A549 (cell line): ENCODE measurements around the gene ATP5PO. TPM values are rescaled to one million over a fixed set of nuclear protein-coding genes. Genes with fewer than 3 reads are reported as not detected.

Experiments
- ATAC-seq, 2 experiments: fragments of 200-7000 bp in 1 of 2; fragments of >200 bp in 1 of 2; cut with Nextera tagmentation in 1 of 2; cut with Tn5 transposase in 1 of 2; 3 replicates each; pipeline versions ENCODE4 v1.8.0 to v1.9.1; 2018 to 2020; ENCODE audit warnings: mild to moderate bottlenecking in 1 of 2, moderate library complexity in 1 of 2
- CTCF ChIA-PET: fragments of 300-600 bp; sonication (Branson Sonifier 250); formaldehyde crosslinking; extraction: SDS; loops from one replicate; lab custom pipeline; 2021; ENCODE audit warnings: antibody characterized with exemption, inconsistent platforms; lab: Yijun Ruan, JAX
- POLR2A ChIA-PET: fragments of 350-600 bp; formaldehyde crosslinking; extraction: SDS; loops from one replicate; lab custom pipeline; 2021; ENCODE audit warnings: antibody characterized with exemption, inconsistent platforms; lab: Yijun Ruan, JAX
- DNase-seq, 2 experiments: peaks; one replicate each; pipeline versions ENCODE4 v3.0.0 to v3.0.0-alpha.2; 2011 to 2016; ENCODE audit warnings: low read depth in 1 of 2, low spot score in 1 of 2
- FAIRE-seq: peaks from 2 replicates; lab custom pipeline; 2011; peaks lifted over from hg19 to GRCh38; lab: Jason Lieb, UNC
- H3K27ac ChIP-seq, 2 experiments: fragments of >200 bp; sonication (Bioruptor Twin); formaldehyde crosslinking; 3 replicates each; pipeline ENCODE4 v1.5.1; 2016 to 2017
- H3K4me1 ChIP-seq: fragments of >200 bp; sonication (Bioruptor Twin); formaldehyde crosslinking; 3 replicates; pipeline ENCODE4 v1.6.1; 2016
- H3K4me2 ChIP-seq: fragments of >200 bp; sonication (Bioruptor Twin); formaldehyde crosslinking; 3 replicates; pipeline ENCODE4 v1.6.1; 2016
- H3K4me3 ChIP-seq: fragments of >200 bp; sonication (Bioruptor Twin); formaldehyde crosslinking; 3 replicates; pipeline ENCODE4 v1.5.1; 2016
- H3K9me3 ChIP-seq: fragments of >200 bp; sonication (Bioruptor Twin); formaldehyde crosslinking; 3 replicates; pipeline ENCODE4 v1.6.1; 2016
- CBX2 ChIP-seq: fragments of 200-600 bp; sonication (generic); IDR thresholded peaks from 2 replicates; pipeline ENCODE4 v1.6.1; 2016; ENCODE audit warnings: low read depth, mild to moderate bottlenecking, borderline replicate concordance
- CHD2 ChIP-seq: fragments of 150-350 bp; IDR thresholded peaks from 2 replicates; pipeline ENCODE4 v1.6.1; 2014; ENCODE audit warnings: low read length; ENCODE audit not compliant: partially characterized antibody
- CHD4 ChIP-seq: fragments of 200-600 bp; sonication (generic); IDR thresholded peaks from 2 replicates; pipeline ENCODE4 v1.6.1; 2016; ENCODE audit warnings: antibody characterized with exemption, mild to moderate bottlenecking, borderline replicate concordance
- ESRRA ChIP-seq: fragments of 150-350 bp; IDR thresholded peaks from 2 replicates; pipeline ENCODE4 v1.6.1; 2014; ENCODE audit warnings: mild to moderate bottlenecking, low read length, borderline replicate concordance
- FOSB ChIP-seq: fragments of 250-450 bp; sonication (Bioruptor Pico); IDR thresholded peaks from 2 replicates; pipeline ENCODE4 v1.5.0; 2020; ENCODE audit warnings: mild to moderate bottlenecking, moderate library complexity
- GATA3 ChIP-seq: IDR thresholded peaks from 2 replicates; pipeline ENCODE4 v1.6.1; 2012; ENCODE audit warnings: borderline replicate concordance
- HDAC2 ChIP-seq: fragments of 200-600 bp; sonication (generic); IDR thresholded peaks from 2 replicates; pipeline ENCODE4 v1.6.1; 2016
- HEYL ChIP-seq: fragments of 250-450 bp; sonication (Bioruptor Pico); IDR thresholded peaks from 2 replicates; pipeline ENCODE4 v1.8.0; 2021; ENCODE audit warnings: mild to moderate bottlenecking, moderate library complexity
- HOXA7 ChIP-seq: fragments of 250-450 bp; sonication (Bioruptor Pico); IDR thresholded peaks from 2 replicates; pipeline ENCODE4 v1.5.0; 2020; ENCODE audit warnings: mild to moderate bottlenecking, moderate library complexity
- HOXB5 ChIP-seq: fragments of 250-450 bp; sonication (Bioruptor Pico); IDR thresholded peaks from 2 replicates; pipeline ENCODE4 v1.5.0; 2020; ENCODE audit warnings: mild to moderate bottlenecking, moderate library complexity
- JUN ChIP-seq, 2 experiments: fragments of >200 bp; sonication (Bioruptor Twin); formaldehyde crosslinking; IDR thresholded peaks; 2 replicates in 1 of 2; 3 replicates in 1 of 2; pipeline ENCODE4 v1.6.1; 2016 to 2017
- JUNB ChIP-seq: fragments of >200 bp; sonication (Bioruptor Twin); formaldehyde crosslinking; IDR thresholded peaks from 2 replicates; pipeline ENCODE4 v1.6.1; 2016
- KDM1A ChIP-seq: fragments of 200-600 bp; sonication (generic); IDR thresholded peaks from 2 replicates; pipeline ENCODE4 v1.6.1; 2016; ENCODE audit warnings: low read depth, mild to moderate bottlenecking
- MAZ ChIP-seq: fragments of 150-350 bp; IDR thresholded peaks from 2 replicates; pipeline ENCODE4 v1.6.1; 2014; ENCODE audit warnings: antibody characterized with exemption, low read depth, low read length, borderline replicate concordance
- NR3C1 ChIP-seq: fragments of >200 bp; sonication (Bioruptor Twin); formaldehyde crosslinking; IDR thresholded peaks from 3 replicates; pipeline ENCODE4 v1.6.1; 2017
- POLR2AphosphoS2 ChIP-seq: conservative IDR thresholded peaks from 2 replicates; pipeline ENCODE4 v1.6.1; 2012; ENCODE audit warnings: low read length, improper control_type of control experiment, inconsistent platforms
- RAD21 ChIP-seq, 2 experiments: fragments of >200 bp in 1 of 2; sonication (Bioruptor Twin) in 1 of 2; formaldehyde crosslinking in 1 of 2; IDR thresholded peaks in 1 of 2; conservative IDR thresholded peaks in 1 of 2; 2 replicates in 1 of 2; 3 replicates in 1 of 2; pipeline ENCODE4 v1.6.1; 2012 to 2018; ENCODE audit warnings: inconsistent platforms in 1 of 2
- RCOR1 ChIP-seq: fragments of 150-350 bp; IDR thresholded peaks from 2 replicates; pipeline ENCODE4 v1.6.1; 2014; ENCODE audit warnings: antibody characterized with exemption, low read length, low read depth
- REST ChIP-seq: fragments of 200-600 bp; sonication (generic); IDR thresholded peaks from 2 replicates; pipeline ENCODE4 v1.6.1; 2016; ENCODE audit warnings: antibody characterized with exemption, mild to moderate bottlenecking, moderate library complexity
- RFX5 ChIP-seq: fragments of 450-650 bp; IDR thresholded peaks from 2 replicates; pipeline ENCODE4 v1.7.1; 2014; ENCODE audit warnings: antibody characterized with exemption, mild to moderate bottlenecking, moderate library complexity
- RNF2 ChIP-seq: fragments of 200-600 bp; sonication (generic); IDR thresholded peaks from 2 replicates; pipeline ENCODE4 v1.6.1; 2016; ENCODE audit warnings: low read depth, mild to moderate bottlenecking, antibody characterized with exemption, moderate library complexity, borderline replicate concordance
- SMC3 ChIP-seq: fragments of >200 bp; sonication (Bioruptor Twin); formaldehyde crosslinking; IDR thresholded peaks from 3 replicates; pipeline ENCODE4 v1.6.1; 2018; ENCODE audit warnings: inconsistent platforms
- SREBF2 ChIP-seq: fragments of 450-650 bp; IDR thresholded peaks from 2 replicates; pipeline ENCODE4 v1.6.1; 2014; ENCODE audit warnings: mild to moderate bottlenecking, moderate library complexity
- TP53 ChIP-seq: fragments of 250-450 bp; sonication (Bioruptor Pico); IDR thresholded peaks from 2 replicates; pipeline ENCODE4 v1.5.0; 2021; ENCODE audit warnings: mild to moderate bottlenecking, moderate library complexity
- USF2 ChIP-seq: fragments of 450-650 bp; IDR thresholded peaks from 2 replicates; pipeline ENCODE4 v1.6.1; 2014; ENCODE audit warnings: antibody characterized with exemption
- ZC3H11A ChIP-seq: fragments of 450-650 bp; IDR thresholded peaks from 2 replicates; pipeline ENCODE4 v1.6.1; 2014; ENCODE audit warnings: antibody characterized with exemption, mild to moderate bottlenecking
- ZFP36 ChIP-seq: fragments of 450-650 bp; IDR thresholded peaks from 2 replicates; pipeline ENCODE4 v1.6.1; 2014; ENCODE audit warnings: borderline replicate concordance; ENCODE audit not compliant: partially characterized antibody
- ZNF302 ChIP-seq: fragments of 250-450 bp; sonication (Bioruptor Pico); IDR thresholded peaks from 2 replicates; pipeline ENCODE4 v1.9.0; 2021; ENCODE audit warnings: inconsistent platforms, mild to moderate bottlenecking, moderate library complexity
- ZSCAN20 ChIP-seq: fragments of 250-450 bp; sonication (Bioruptor Pico); IDR thresholded peaks from 2 replicates; pipeline ENCODE4 v1.8.0; 2022; ENCODE audit warnings: mild to moderate bottlenecking, moderate library complexity
- WGBS: methylation state at CpG from one replicate; pipeline ENCODE4 v1.1.6; 2017; ENCODE audit errors: missing lambda C conversion rate; 5-methylcytosine and 5-hydroxymethylcytosine counted together
- polyA plus RNA-seq, 4 experiments: library from polyadenylated mRNA; depleted of rRNA in 3 of 4; stranded (reverse); fragments of >200 nt; fragmentation: RNase III in 1 of 4; extraction: RNeasy Plus Mini Kit Qiagen cat#74134 plus additional on column Dnase treatment in 1 of 4; gene quantifications; 2 replicates in 3 of 4; 3 replicates in 1 of 4; pipeline ENCODE4 v1.2.3, GENCODE V29; 2011 to 2017
- TF ChIP-seq, protein P1 (sequence below): fragments of >200 bp; sonication (Bioruptor Twin); formaldehyde crosslinking; IDR thresholded peaks from 3 replicates; pipeline ENCODE4 v1.5.1; 2016

ATP5PO gene
- polyA plus RNA-seq, 2 of the 4 experiments (the other 2 are of a cell fraction): 143 to 252 TPM

GRCh38 chr21:33895356-33895755 is 20.2 kb downstream of the ATP5PO start:
- no peak for DNase-seq
- 94% methylated on average over 28 of the region's 28 CpGs for WGBS
- H3K27ac ChIP-seq: no peak overlapping the region
- H3K4me2 ChIP-seq: peak overlapping the region; percentile 81
- ATAC-seq: no peak
- no peak for FAIRE-seq
- H3K9me3 ChIP-seq: no peaks in the 10 kb centered on the region
- H3K4me1 ChIP-seq: peaks cover 3% of the 10 kb centered on the region; the same call in 1 of the 3 replicates
- no peak overlapping the region for H3K4me3 ChIP-seq
- TF ChIP-seq CHD4 (no peak), TP53 (CRISPR knock-in tag) (no peak), RFX5 (no peak), HOXA7 (CRISPR knock-in tag) (no peak), ZC3H11A (no peak), USF2 (no peak), CBX2 (no peak), RCOR1 (no peak), JUNB (no peak), HDAC2 (no peak), FOSB (CRISPR knock-in tag) (no peak), ESRRA (no peak), MAZ (no peak)
- TF ChIP-seq, all 56 proteins: peak for 0
- POLR2A ChIA-PET: no interaction called here
- CTCF ChIA-PET: interaction anchor here (0.6 to 3.2 kb wide), 16 partner anchors 8 to 772 kb away, joined by 3 to 16 read pairs (median 3); no protein-coding TSS in a partner anchor

GRCh38 chr21:33894736-33895288 is 20.8 kb downstream of the ATP5PO start:
- peak; percentile 61 to 77 for DNase-seq
- H3K4me3 ChIP-seq: peak overlapping the region; percentile 22; the same call in 1 of the 3 replicates
- POLR2A ChIA-PET: no interaction called here

More at GRCh38 chr21:33894736-33895288, 20.8 kb downstream of the ATP5PO start:
- H3K9me3 ChIP-seq: no peaks in the 10 kb centered on the region
- no peak for FAIRE-seq
- WGBS: 11% methylated on average over 19 of the region's 20 CpGs
- peaks cover 3% of the 10 kb centered on the region; the same call in 1 of the 3 replicates for H3K4me1 ChIP-seq
- peak; percentile 94 to 97 for ATAC-seq
- TF ChIP-seq HEYL (no peak), RAD21 (conservative IDR thresholded peaks at IDR 0.05 in 1 of 2, IDR thresholded peaks at IDR 0.05 in 1 of 2) (peak; percentile 79), POLR2AphosphoS2 (no peak), JUNB (no peak), ZFP36 (no peak), CBX2 (no peak), ZSCAN20 (CRISPR knock-in tag) (no peak), KDM1A (no peak), NR3C1 (no peak), JUN (IDR thresholded peaks at IDR 0.05) (no peak), REST (no peak), RNF2 (no peak), HOXA7 (CRISPR knock-in tag) (no peak), CHD2 (no peak), SMC3 (peak; percentile 65), ZNF302 (CRISPR knock-in tag) (no peak), SREBF2 (no peak), GATA3 (no peak), HOXB5 (CRISPR knock-in tag) (no peak)
- TF ChIP-seq, protein P1, sequence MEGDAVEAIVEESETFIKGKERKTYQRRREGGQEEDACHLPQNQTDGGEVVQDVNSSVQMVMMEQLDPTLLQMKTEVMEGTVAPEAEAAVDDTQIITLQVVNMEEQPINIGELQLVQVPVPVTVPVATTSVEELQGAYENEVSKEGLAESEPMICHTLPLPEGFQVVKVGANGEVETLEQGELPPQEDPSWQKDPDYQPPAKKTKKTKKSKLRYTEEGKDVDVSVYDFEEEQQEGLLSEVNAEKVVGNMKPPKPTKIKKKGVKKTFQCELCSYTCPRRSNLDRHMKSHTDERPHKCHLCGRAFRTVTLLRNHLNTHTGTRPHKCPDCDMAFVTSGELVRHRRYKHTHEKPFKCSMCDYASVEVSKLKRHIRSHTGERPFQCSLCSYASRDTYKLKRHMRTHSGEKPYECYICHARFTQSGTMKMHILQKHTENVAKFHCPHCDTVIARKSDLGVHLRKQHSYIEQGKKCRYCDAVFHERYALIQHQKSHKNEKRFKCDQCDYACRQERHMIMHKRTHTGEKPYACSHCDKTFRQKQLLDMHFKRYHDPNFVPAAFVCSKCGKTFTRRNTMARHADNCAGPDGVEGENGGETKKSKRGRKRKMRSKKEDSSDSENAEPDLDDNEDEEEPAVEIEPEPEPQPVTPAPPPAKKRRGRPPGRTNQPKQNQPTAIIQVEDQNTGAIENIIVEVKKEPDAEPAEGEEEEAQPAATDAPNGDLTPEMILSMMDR: peak; percentile 55
- CTCF ChIA-PET: interaction anchor here (0.6 to 3.2 kb wide), 15 partner anchors 8 to 773 kb away, joined by 3 to 16 read pairs (median 3); no protein-coding TSS in a partner anchor
- peak overlapping the region in 1 of 2 experiments; percentile 53; a peak in 1 of 6 replicates for H3K27ac ChIP-seq
- H3K4me2 ChIP-seq: peak overlapping the region; percentile 81
